K562 (cell line): ENCODE results near the gene SENP3. TPM values are rescaled to one million over a fixed set of nuclear protein-coding genes. Genes with fewer than 3 reads are reported as not detected.

ENCODE experiments used
- BRD4 ChIP-seq: fragments of 200-600 bp; sonication (generic); IDR thresholded peaks from 2 replicates; pipeline ENCODE4 v1.6.1; 2017; ENCODE audit warnings: inconsistent platforms
- CCAR2 ChIP-seq: fragments of 200-400 bp; formaldehyde crosslinking; IDR thresholded peaks from 2 replicates; pipeline ENCODE4 v1.6.1; 2017; ENCODE audit warnings: mild to moderate bottlenecking, low read depth, low read length
- CEBPB ChIP-seq: fragments of 450-650 bp; IDR thresholded peaks from 2 replicates; pipeline ENCODE4 v1.6.1; 2016; ENCODE audit warnings: missing genetic modification characterization, missing compliant biosample characterization
- CREB1 ChIP-seq, 2 experiments: sonication (generic) in 1 of 2; formaldehyde crosslinking in 1 of 2; IDR thresholded peaks; 2 replicates each; pipeline versions ENCODE4 v1.6.1 to v1.8.0; 2012 to 2022; ENCODE audit warnings: inconsistent platforms in 1 of 2, mild to moderate bottlenecking in 1 of 2, missing genetic modification reagents in 1 of 2, moderate library complexity in 1 of 2
- DDX20 ChIP-seq: fragments of 450-650 bp; IDR thresholded peaks from 2 replicates; pipeline ENCODE4 v1.6.1; 2016; ENCODE audit warnings: missing genetic modification characterization, low read depth, mild to moderate bottlenecking, missing compliant biosample characterization, moderate library complexity
- ILK ChIP-seq: fragments of 450-650 bp; IDR thresholded peaks from 2 replicates; pipeline ENCODE4 v1.6.1; 2016; ENCODE audit warnings: missing genetic modification characterization, low read depth, mild to moderate bottlenecking, missing compliant biosample characterization, moderate library complexity, borderline replicate concordance
- JUN ChIP-seq, 2 experiments: sonication (generic) in 1 of 2; formaldehyde crosslinking in 1 of 2; IDR thresholded peaks; 2 replicates each; pipeline versions ENCODE4 v1.6.1 to v1.8.0; 2012 to 2022; ENCODE audit warnings: borderline replicate concordance in 2 of 2, mild to moderate bottlenecking in 2 of 2, improper control_type of control experiment in 1 of 2, low read depth in 1 of 2, low read length in 1 of 2, missing genetic modification reagents in 1 of 2
- JUNB ChIP-seq: fragments of 450-650 bp; formaldehyde crosslinking; conservative IDR thresholded peaks from 2 replicates; pipeline ENCODE4 v1.4.0; 2020; ENCODE audit warnings: mild to moderate bottlenecking
- KDM2B ChIP-seq: fragments of 250-450 bp; sonication (Bioruptor Pico); IDR thresholded peaks from 2 replicates; pipeline ENCODE4 v1.8.0; 2021; ENCODE audit warnings: mild to moderate bottlenecking, moderate library complexity
- MECOM ChIP-seq: fragments of 250-450 bp; sonication (Bioruptor Pico); IDR thresholded peaks from 2 replicates; pipeline ENCODE4 v1.8.0; 2022; ENCODE audit warnings: inconsistent platforms
- MED1 ChIP-seq: sonication (generic); formaldehyde crosslinking; IDR thresholded peaks from 2 replicates; pipeline ENCODE4 v1.8.1; 2023; ENCODE audit warnings: missing genetic modification reagents, borderline replicate concordance
- NFXL1 ChIP-seq: fragments of 450-650 bp; formaldehyde crosslinking; IDR thresholded peaks from 2 replicates; pipeline ENCODE4 v1.4.0; 2021; ENCODE audit warnings: mild to moderate bottlenecking
- NR2F6 ChIP-seq: fragments of 450-650 bp; formaldehyde crosslinking; IDR thresholded peaks from 2 replicates; pipeline ENCODE4 v1.4.0; 2020; ENCODE audit warnings: mild to moderate bottlenecking
- OTX1 ChIP-seq: fragments of 450-650 bp; formaldehyde crosslinking; IDR thresholded peaks from 2 replicates; pipeline ENCODE4 v1.4.0; 2022; ENCODE audit warnings: mild to moderate bottlenecking
- PCBP1 ChIP-seq: fragments of 200-400 bp; formaldehyde crosslinking; IDR thresholded peaks from 2 replicates; pipeline ENCODE4 v1.6.1; 2018; ENCODE audit warnings: mild to moderate bottlenecking, low read depth, low read length; ENCODE audit not compliant: poor library complexity, severe bottlenecking
- PHF8 ChIP-seq: fragments of 200-600 bp; sonication (generic); IDR thresholded peaks from 2 replicates; pipeline ENCODE4 v1.6.1; 2012; ENCODE audit warnings: mixed run types, mild to moderate bottlenecking, inconsistent platforms, low read length, moderate library complexity, borderline replicate concordance
- PHTF2 ChIP-seq: fragments of 250-450 bp; sonication (Bioruptor Pico); IDR thresholded peaks from 2 replicates; pipeline ENCODE4 v1.5.0; 2021; ENCODE audit warnings: mild to moderate bottlenecking
- TFE3 ChIP-seq: fragments of 450-650 bp; formaldehyde crosslinking; IDR thresholded peaks from 2 replicates; pipeline ENCODE4 v1.4.0; 2020; ENCODE audit warnings: mild to moderate bottlenecking, mixed read lengths
- USF2 ChIP-seq: sonication (generic); formaldehyde crosslinking; IDR thresholded peaks from 2 replicates; pipeline ENCODE4 v1.5.0; 2020; ENCODE audit warnings: missing genetic modification reagents
- ZNF282 ChIP-seq: sonication (generic); formaldehyde crosslinking; IDR thresholded peaks from 2 replicates; pipeline ENCODE4 v1.8.1; 2023; ENCODE audit warnings: missing genetic modification reagents
- ZNF3 ChIP-seq: fragments of 250-450 bp; sonication (Bioruptor Pico); IDR thresholded peaks from 2 replicates; pipeline ENCODE4 v1.5.0; 2021; ENCODE audit warnings: mild to moderate bottlenecking, moderate library complexity
- ZNF384 ChIP-seq: IDR thresholded peaks from 2 replicates; pipeline ENCODE4 v1.6.1; 2012; ENCODE audit warnings: low read depth, low read length, improper control_type of control experiment
- ZNF41 ChIP-seq: fragments of 250-450 bp; sonication (Bioruptor Pico); conservative IDR thresholded peaks from 2 replicates; pipeline ENCODE4 v1.4.0; 2020; ENCODE audit warnings: mild to moderate bottlenecking
- ZNF584 ChIP-seq: fragments of 200-800 bp; sonication (Bioruptor generic); IDR thresholded peaks from 2 replicates; pipeline ENCODE4 v1.6.1; 2016; ENCODE audit warnings: low read depth, mild to moderate bottlenecking, missing genetic modification characterization, missing compliant biosample characterization
- ZNF77 ChIP-seq: fragments of 250-450 bp; sonication (Bioruptor Pico); IDR thresholded peaks from 2 replicates; pipeline ENCODE4 v1.5.0; 2020
- polyA plus RNA-seq, 8 experiments: library from polyadenylated mRNA; depleted of rRNA in 4 of 8; stranded (reverse) in 5 of 8; unstranded in 3 of 8; fragments of >200 nt; fragmentation: Nextera tagmentation in 2 of 8; fragmentation: Illumina TruSeq in 1 of 8; extraction: Ambion mirVana in 2 of 8; extraction: Trizol in 1 of 8; gene quantifications; 2 replicates each; pipeline versions ENCODE4 v1.2.1 to v1.2.3, GENCODE V29; 2011 to 2014; ENCODE audit warnings: inconsistent platforms in 1 of 8, missing spikeins in 1 of 8
- total RNA-seq, 7 experiments: library from RNA; depleted of rRNA in 6 of 7; stranded (reverse); fragments of >200 nt in 6 of 7; fragmentation: Illumina TruSeq in 2 of 7; extraction: Trizol in 2 of 7; gene quantifications; 2 replicates each; pipeline versions ENCODE4 v1.2.1 to v1.2.3, GENCODE V29; 2011 to 2021; ENCODE audit warnings: low replicate concordance in 1 of 7
- TF ChIP-seq, protein P1 (sequence below): sonication (generic); formaldehyde crosslinking; IDR thresholded peaks from 2 replicates; pipeline ENCODE4 v1.8.0; 2022; ENCODE audit warnings: missing genetic modification reagents, mild to moderate bottlenecking, borderline replicate concordance

Gene SENP3
- total and polyA plus RNA-seq, 9 of the 15 experiments (the other 6 are each of a cell fraction or from before 2014, with no cell fraction given) = 0.63 to 102 (median 78.8) TPM

DNA sequence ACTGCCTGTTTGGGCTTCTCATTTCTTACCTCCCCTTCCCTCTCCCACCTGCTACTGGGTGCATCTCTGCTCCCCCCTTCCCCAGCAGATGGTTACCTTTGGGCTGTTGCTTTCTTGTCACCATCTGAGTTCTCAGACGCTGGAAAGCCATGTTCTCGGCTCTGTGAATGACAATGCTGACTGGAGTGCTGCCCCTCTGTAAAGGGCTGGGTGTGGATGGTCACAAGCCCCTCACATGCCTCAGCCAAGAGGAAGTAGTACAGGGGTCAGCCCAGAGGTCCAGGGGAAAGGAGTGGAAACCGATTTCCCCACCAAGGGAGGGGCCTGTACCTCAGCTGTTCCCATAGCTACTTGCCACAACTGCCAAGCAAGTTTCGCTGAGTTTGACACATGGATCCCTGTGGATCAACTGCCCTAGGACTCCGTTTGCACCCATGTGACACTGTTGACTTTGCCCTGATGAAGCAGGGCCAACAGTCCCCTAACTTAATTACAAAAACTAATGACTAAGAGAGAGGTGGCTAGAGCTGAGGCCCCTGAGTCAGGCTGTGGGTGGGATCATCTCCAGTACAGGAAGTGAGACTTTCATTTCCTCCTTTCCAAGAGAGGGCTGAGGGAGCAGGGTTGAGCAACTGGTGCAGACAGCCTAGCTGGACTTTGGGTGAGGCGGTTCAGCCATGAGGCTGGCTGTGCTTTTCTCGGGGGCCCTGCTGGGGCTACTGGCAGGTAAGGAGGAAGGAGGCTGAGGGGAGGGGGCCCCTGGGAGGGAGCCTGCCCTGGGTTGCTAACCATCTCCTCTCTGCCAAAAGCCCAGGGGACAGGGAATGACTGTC lies 17.5 kb downstream of the SENP3 start, which contains the start of gene CD68 (continued):
- TF ChIP-seq TFE3 (CRISPR knock-in tag) (no peak), NFXL1 (no peak), OTX1 (CRISPR knock-in tag) (no peak; the same call in 1 of the 2 replicates), ZNF384 (no peak), MECOM (CRISPR knock-in tag) (no peak), ZNF41 (CRISPR knock-in tag) (no peak), NR2F6 (no peak), CEBPB (tag) (peak; percentile 89), JUNB (CRISPR knock-in tag) (no peak), BRD4 (no peak), KDM2B (CRISPR knock-in tag) (no peak), ZNF3 (CRISPR knock-in tag) (no peak), PCBP1 (no peak), USF2 (CRISPR knock-in tag) (no peak), PHF8 (no peak; the same call in 1 of the 2 replicates), PHTF2 (CRISPR knock-in tag) (0 out of 2 replicates have a peak, but pooled peaks have one; percentile 21), ZNF282 (CRISPR knock-in tag) (no peak), ZNF77 (0 out of 2 replicates have a peak, but pooled peaks have one; percentile 35), JUN (IDR thresholded peaks at IDR 0.05; ENCODE audit: borderline replicate concordance, low read depth, low read length) (no peak), JUN (CRISPR knock-in tag; IDR thresholded peaks at IDR 0.05; ENCODE audit: borderline replicate concordance) (no peak), CCAR2 (no peak), CREB1 (IDR thresholded peaks at IDR 0.05) (peak; percentile 21; the same call in 1 of the 2 replicates), CREB1 (CRISPR knock-in tag; IDR thresholded peaks at IDR 0.05) (no peak), DDX20 (tag) (no peak), MED1 (CRISPR knock-in tag) (no peak), ZNF584 (CRISPR knock-in tag) (no peak), ILK (tag) (no peak)
- TF ChIP-seq, protein P1, sequence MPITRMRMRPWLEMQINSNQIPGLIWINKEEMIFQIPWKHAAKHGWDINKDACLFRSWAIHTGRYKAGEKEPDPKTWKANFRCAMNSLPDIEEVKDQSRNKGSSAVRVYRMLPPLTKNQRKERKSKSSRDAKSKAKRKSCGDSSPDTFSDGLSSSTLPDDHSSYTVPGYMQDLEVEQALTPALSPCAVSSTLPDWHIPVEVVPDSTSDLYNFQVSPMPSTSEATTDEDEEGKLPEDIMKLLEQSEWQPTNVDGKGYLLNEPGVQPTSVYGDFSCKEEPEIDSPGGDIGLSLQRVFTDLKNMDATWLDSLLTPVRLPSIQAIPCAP (CRISPR knock-in tag) = no peak
